GM10248 (cell line): ENCODE results near the gene SLC44A5.
"Not testable (repeated sequence)": the region's sequence is repeated elsewhere in the genome, so short reads cannot be mapped to it uniquely, and the experiment has no call there.

Experiments used
- CTCF ChIA-PET: fragments of 300-600 bp; sonication (Branson Sonifier 250); formaldehyde crosslinking; extraction: SDS; loops from one replicate; lab custom pipeline; 2021; ENCODE audit warnings: antibody characterized with exemption; lab: Yijun Ruan, JAX
- POLR2A ChIA-PET: fragments of 350-650 bp; sonication (Branson Sonifier 250); formaldehyde crosslinking; extraction: SDS; loops from one replicate; lab custom pipeline; 2020; ENCODE audit warnings: antibody characterized with exemption; lab: Yijun Ruan, JAX
- DNase-seq: peaks from one replicate; pipeline ENCODE4 v3.0.0; 2012; ENCODE audit errors: extremely low spot score
- TF ChIP-seq, protein P1 (sequence below): IDR thresholded peaks from 2 replicates; pipeline ENCODE4 v1.5.1; 2012; ENCODE audit warnings: mild to moderate bottlenecking, low read depth; ENCODE audit errors: extremely low read depth, missing control alignments, control extremely low read depth

SLC44A5 gene

GRCh38 chr1:75412616-75413015 lies 198.3 kb downstream of the SLC44A5 start:
- ChIA-PET POLR2A (no interaction called here), CTCF (no interaction called here)
- TF ChIP-seq, protein P1, sequence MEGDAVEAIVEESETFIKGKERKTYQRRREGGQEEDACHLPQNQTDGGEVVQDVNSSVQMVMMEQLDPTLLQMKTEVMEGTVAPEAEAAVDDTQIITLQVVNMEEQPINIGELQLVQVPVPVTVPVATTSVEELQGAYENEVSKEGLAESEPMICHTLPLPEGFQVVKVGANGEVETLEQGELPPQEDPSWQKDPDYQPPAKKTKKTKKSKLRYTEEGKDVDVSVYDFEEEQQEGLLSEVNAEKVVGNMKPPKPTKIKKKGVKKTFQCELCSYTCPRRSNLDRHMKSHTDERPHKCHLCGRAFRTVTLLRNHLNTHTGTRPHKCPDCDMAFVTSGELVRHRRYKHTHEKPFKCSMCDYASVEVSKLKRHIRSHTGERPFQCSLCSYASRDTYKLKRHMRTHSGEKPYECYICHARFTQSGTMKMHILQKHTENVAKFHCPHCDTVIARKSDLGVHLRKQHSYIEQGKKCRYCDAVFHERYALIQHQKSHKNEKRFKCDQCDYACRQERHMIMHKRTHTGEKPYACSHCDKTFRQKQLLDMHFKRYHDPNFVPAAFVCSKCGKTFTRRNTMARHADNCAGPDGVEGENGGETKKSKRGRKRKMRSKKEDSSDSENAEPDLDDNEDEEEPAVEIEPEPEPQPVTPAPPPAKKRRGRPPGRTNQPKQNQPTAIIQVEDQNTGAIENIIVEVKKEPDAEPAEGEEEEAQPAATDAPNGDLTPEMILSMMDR: no peak
- no peak for DNase-seq

GRCh38 chr1:75404681-75405080 lies 206.2 kb downstream of the SLC44A5 start:
- DNase-seq, POLR2A ChIA-PET: not testable (repeated sequence)
- CTCF ChIA-PET: interaction anchor here (1.5 kb wide), 1 partner anchor 8 kb away, joined by 3 read pairs; no protein-coding TSS in a partner anchor

- CTCF ChIA-PET: interaction anchor here (0.9 kb wide), 1 partner anchor 46 kb away, joined by 3 read pairs; no protein-coding TSS in a partner anchor
- DNase-seq, POLR2A ChIA-PET: not testable (repeated sequence)
These were observed 207.7 kb downstream of the SLC44A5 start for GRCh38 chr1:75403147-75403646.

DNA sequence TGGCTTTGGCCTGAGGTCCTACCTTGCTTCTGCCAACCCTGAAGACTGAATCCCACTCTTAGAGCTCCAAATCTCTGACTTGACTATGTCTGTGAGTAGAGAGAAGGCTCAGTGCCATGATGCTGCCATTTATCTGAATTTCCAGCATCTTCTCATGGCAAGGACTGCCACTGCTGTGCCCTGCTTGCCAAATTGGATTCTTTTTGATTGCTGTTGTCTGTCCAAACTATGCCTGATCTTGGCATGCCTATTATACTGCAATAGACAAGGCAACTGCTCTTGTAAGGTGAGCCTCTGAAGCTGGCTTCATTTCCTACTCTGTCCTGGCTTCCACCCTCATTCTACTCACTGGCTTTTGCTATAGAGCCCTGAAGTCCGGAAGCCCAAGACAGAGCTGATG lies 210.2 kb downstream of the SLC44A5 start:
- POLR2A ChIA-PET: no interaction called here
- CTCF ChIA-PET: no interaction called here

GRCh38 chr1:75396745-75397144 lies 214.2 kb downstream of the SLC44A5 start:
- TF ChIP-seq, protein P1: no peak
- no peak for DNase-seq
- ChIA-PET CTCF (interaction anchor here (0.6 kb wide), 1 partner anchor 9 kb away, joined by 3 read pairs; no protein-coding TSS in a partner anchor), POLR2A (no interaction called here)

More for the DNA sequence above, 210.2 kb downstream of the SLC44A5 start:
- no peak for DNase-seq
- TF ChIP-seq, protein P1: no peak

GRCh38 chr1:75396260-75396659 lies 214.7 kb downstream of the SLC44A5 start:
- no peak for DNase-seq
- CTCF ChIA-PET: interaction anchor here (0.6 kb wide), 1 partner anchor 9 kb away, joined by 3 read pairs; no protein-coding TSS in a partner anchor
- POLR2A ChIA-PET: no interaction called here
- TF ChIP-seq, protein P1: no peak

- CTCF ChIA-PET: no interaction called here
- no peak for DNase-seq
- POLR2A ChIA-PET: no interaction called here
- TF ChIP-seq, protein P1: no peak
These were observed 216.4 kb downstream of the SLC44A5 start for GRCh38 chr1:75394386-75395139.
